ENCODE results near the gene TENM4. TPM values are rescaled to one million over a fixed set of nuclear protein-coding genes. Genes with fewer than 3 reads are reported as not detected.

Gene TENM4
- total RNA-seq, 1 experiment from 2014 or later: 9.9 TPM

GRCh38 chr11:79019975-79020374 lies 420.9 kb downstream of the TENM4 start:
- Mint-ChIP-seq H3K9me3 (ENCODE audit: unreplicated experiment) (no peaks in the 10 kb centered on the region), H3K27me3 (ENCODE audit: insufficient read depth, unreplicated experiment) (no peaks in the 10 kb centered on the region), H3K27ac (ENCODE audit: low read depth, unreplicated experiment) (no peak overlapping the region), H3K4me3 (ENCODE audit: unreplicated experiment) (no peak overlapping the region), H3K36me3 (ENCODE audit: insufficient read depth, unreplicated experiment) (peaks cover 6% of the 10 kb centered on the region), H3K4me1 (ENCODE audit: insufficient read depth, unreplicated experiment) (no peaks in the 10 kb centered on the region)
- intact Hi-C loops (cut with micrococcal nuclease): no loop called here
- no TSS peak for BruUV-seq (replicated peaks)
- TF ChIP-seq CTCF (IDR thresholded peaks at IDR 0.05; ENCODE audit: unreplicated experiment): no peak
- ChIA-PET POLR2A (no interaction called here), CTCF (interaction anchor here (1.0 to 2.1 kb wide), 3 partner anchors 43 to 81 kb away, joined by 3 to 4 read pairs (median 4); no protein-coding TSS in a partner anchor)
- no peak for DNase-seq (ENCODE audit: unreplicated experiment)

GRCh38 chr11:79019277-79019676 lies 421.6 kb downstream of the TENM4 start:
- ChIA-PET POLR2A (no interaction called here), CTCF (interaction anchor here (1.4 to 2.1 kb wide), 2 partner anchors 21 to 44 kb away, joined by 4 read pairs; no protein-coding TSS in a partner anchor)
- no TSS peak for BruUV-seq (replicated peaks)
- Mint-ChIP-seq H3K27me3 (ENCODE audit: insufficient read depth, unreplicated experiment) (no peaks in the 10 kb centered on the region), H3K4me1 (ENCODE audit: insufficient read depth, unreplicated experiment) (no peaks in the 10 kb centered on the region), H3K36me3 (ENCODE audit: insufficient read depth, unreplicated experiment) (peaks cover 6% of the 10 kb centered on the region), H3K9me3 (ENCODE audit: unreplicated experiment) (no peaks in the 10 kb centered on the region), H3K4me3 (ENCODE audit: unreplicated experiment) (no peak overlapping the region), H3K27ac (ENCODE audit: low read depth, unreplicated experiment) (no peak overlapping the region)
- no peak for DNase-seq (ENCODE audit: unreplicated experiment)
- TF ChIP-seq CTCF (IDR thresholded peaks at IDR 0.05; ENCODE audit: unreplicated experiment): no peak
- intact Hi-C loops (cut with micrococcal nuclease): no loop called here

GRCh38 chr11:79018371-79018849 lies 422.4 kb downstream of the TENM4 start:
- Mint-ChIP-seq H3K4me3 (ENCODE audit: unreplicated experiment) (no peak overlapping the region), H3K9me3 (ENCODE audit: unreplicated experiment) (no peaks in the 10 kb centered on the region), H3K4me1 (ENCODE audit: insufficient read depth, unreplicated experiment) (no peaks in the 10 kb centered on the region), H3K27ac (ENCODE audit: low read depth, unreplicated experiment) (no peak overlapping the region), H3K27me3 (ENCODE audit: insufficient read depth, unreplicated experiment) (no peaks in the 10 kb centered on the region), H3K36me3 (ENCODE audit: insufficient read depth, unreplicated experiment) (peaks cover 6% of the 10 kb centered on the region)
- no peak for TF ChIP-seq CTCF (IDR thresholded peaks at IDR 0.05; ENCODE audit: unreplicated experiment)
- DNase-seq (ENCODE audit: unreplicated experiment): no peak
- intact Hi-C loops (cut with micrococcal nuclease): no loop called here
- ChIA-PET CTCF (interaction anchor here (1.4 kb wide), 1 partner anchor 21 kb away, joined by 4 read pairs; no protein-coding TSS in a partner anchor), POLR2A (no interaction called here)
- BruUV-seq (replicated peaks): no TSS peak

GRCh38 chr11:79017811-79018210 lies 423.0 kb downstream of the TENM4 start:
- Mint-ChIP-seq H3K9me3 (ENCODE audit: unreplicated experiment) (no peaks in the 10 kb centered on the region), H3K4me3 (ENCODE audit: unreplicated experiment) (no peak overlapping the region), H3K36me3 (ENCODE audit: insufficient read depth, unreplicated experiment) (peaks cover 6% of the 10 kb centered on the region), H3K27me3 (ENCODE audit: insufficient read depth, unreplicated experiment) (no peaks in the 10 kb centered on the region), H3K27ac (ENCODE audit: low read depth, unreplicated experiment) (no peak overlapping the region), H3K4me1 (ENCODE audit: insufficient read depth, unreplicated experiment) (no peaks in the 10 kb centered on the region)
- CTCF ChIA-PET: interaction anchor here (1.4 kb wide), 1 partner anchor 20 kb away, joined by 4 read pairs; no protein-coding TSS in a partner anchor
- POLR2A ChIA-PET: no interaction called here
- no peak for TF ChIP-seq CTCF (IDR thresholded peaks at IDR 0.05; ENCODE audit: unreplicated experiment)
- DNase-seq (ENCODE audit: unreplicated experiment): no peak
- BruUV-seq (replicated peaks): no TSS peak
- intact Hi-C loops (cut with micrococcal nuclease): no loop called here

All from MCF 10A (cell line).